VCaP (cell line): ENCODE measurements around the gene PHLDB1.
A peak's percentile ranks its signal among the peaks of the same experiment; 100 is the strongest.
"Not testable (repeated sequence)": the region's sequence is repeated elsewhere in the genome, so short reads cannot be mapped to it uniquely, and the experiment has no call there.

Experiments used
- H3K27ac ChIP-seq: fragments of 450-650 bp; 2 replicates; pipeline ENCODE4 v1.5.1; 2017
- CTCF ChIP-seq: fragments of 450-650 bp; conservative IDR thresholded peaks from 2 replicates; pipeline ENCODE4 v1.5.1; 2017; ENCODE audit warnings: mild to moderate bottlenecking, moderate library complexity

The PHLDB1 gene

GRCh38 chr11:118572981-118573550, 34.3 kb upstream of the PHLDB1 start:
- no peak for TF ChIP-seq CTCF
- H3K27ac ChIP-seq: peak overlapping the region; percentile 98

- no peak overlapping the region for H3K27ac ChIP-seq
- TF ChIP-seq CTCF: no peak
Observed at GRCh38 chr11:118574636-118575035, 32.8 kb upstream of the PHLDB1 start.

GRCh38 chr11:118577995-118578394, 29.4 kb upstream of the PHLDB1 start:
- H3K27ac ChIP-seq: not testable (repeated sequence)

- no peak for TF ChIP-seq CTCF
- H3K27ac ChIP-seq: no peak overlapping the region
Observed at GRCh38 chr11:118581057-118581456, 26.4 kb upstream of the PHLDB1 start.

GRCh38 chr11:118587952-118588351, 19.5 kb upstream of the PHLDB1 start:
- no peak for TF ChIP-seq CTCF
- no peak overlapping the region for H3K27ac ChIP-seq

GRCh38 chr11:118592616-118593367, 14.6 kb upstream of the PHLDB1 start:
- H3K27ac ChIP-seq: no peak overlapping the region
- no peak for TF ChIP-seq CTCF

GRCh38 chr11:118594984-118595383, 12.4 kb upstream of the PHLDB1 start:
- peak; percentile 72 for TF ChIP-seq CTCF
- not testable (repeated sequence) for H3K27ac ChIP-seq
